Thymus (tissue), 11 donors: ENCODE measurements around the gene KPNA4. TPM values are rescaled to one million over a fixed set of nuclear protein-coding genes. Genes with fewer than 3 reads are reported as not detected.

Experiments used
- DNase-seq, 9 donors: peaks; one replicate each; pipeline ENCODE4 v3.0.0-alpha.2; 2013; ENCODE audit warnings: low spot score in 9 of 9, low read depth in 6 of 9, missing footprints in 1 of 9
- H3K27ac ChIP-seq, 2 donors: one replicate each; pipeline ENCODE4 v1.5.1; 2013; ENCODE audit warnings: control low read depth in 1 of 2, low read depth in 1 of 2, low read length in 1 of 2, mild to moderate bottlenecking in 1 of 2, moderate library complexity in 1 of 2
- H3K27me3 ChIP-seq, 2 donors: one replicate each; pipeline ENCODE4 v1.5.1; 2013; ENCODE audit warnings: low read length in 1 of 2; ENCODE audit not compliant: control insufficient read depth in 2 of 2, insufficient read depth in 1 of 2
- H3K36me3 ChIP-seq, 2 donors: one replicate each; pipeline ENCODE4 v1.5.1; 2013; ENCODE audit warnings: low read length in 1 of 2, mild to moderate bottlenecking in 1 of 2, moderate library complexity in 1 of 2; ENCODE audit not compliant: control insufficient read depth in 2 of 2, insufficient read depth in 2 of 2
- H3K4me1 ChIP-seq, 2 donors: one replicate each; pipeline ENCODE4 v1.5.1; 2013; ENCODE audit warnings: low read length in 2 of 2; ENCODE audit not compliant: control insufficient read depth in 2 of 2, insufficient read depth in 2 of 2
- H3K4me3 ChIP-seq, 2 donors: one replicate each; pipeline ENCODE4 v1.5.1; 2013; ENCODE audit warnings: low read length in 2 of 2, control low read depth in 1 of 2, mild to moderate bottlenecking in 1 of 2
- H3K9me3 ChIP-seq, 2 donors: one replicate each; pipeline ENCODE4 v1.5.1; 2013; ENCODE audit warnings: low read length in 1 of 2, mild to moderate bottlenecking in 1 of 2; ENCODE audit not compliant: control insufficient read depth in 2 of 2, insufficient read depth in 1 of 2
- WGBS: extraction: QIAGEN DNeasy Blood & Tissue Kit; methylation state at CpG from one replicate; pipeline ENCODE4 v1.1.7; 2013; 5-methylcytosine and 5-hydroxymethylcytosine counted together
- polyA plus RNA-seq: library from polyadenylated mRNA; stranded (reverse); fragments of 200-250 nt; gene quantifications from one replicate; pipeline ENCODE4 v1.2.3, GENCODE V29; 2013
- total RNA-seq: library from RNA; stranded (reverse); fragments of 120-200 nt; gene quantifications from one replicate; pipeline ENCODE4 v1.2.4, GENCODE V29; 2013
- donor health status: healthy.

The KPNA4 gene
- total and polyA plus RNA-seq, 2 donors: 22.9 to 26.0 TPM

DNA sequence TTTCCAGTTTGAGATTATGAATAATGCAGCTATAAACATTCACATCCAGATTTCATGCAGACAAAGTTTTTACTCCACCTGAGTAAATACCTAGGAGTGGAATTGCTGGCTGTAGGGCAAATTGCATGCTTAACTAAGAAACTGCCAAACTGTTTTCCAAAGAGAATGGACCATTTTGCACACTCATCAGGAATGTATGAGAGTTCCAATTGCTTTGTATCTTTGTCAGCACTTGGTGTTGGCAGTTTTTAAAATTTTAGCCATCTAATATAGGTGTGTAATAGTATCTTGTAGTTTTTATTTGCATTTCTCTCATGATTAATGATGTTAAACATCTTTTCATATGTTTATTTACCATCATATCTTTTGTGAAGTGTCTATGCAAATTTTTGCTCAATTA lies 75.2 kb downstream of the KPNA4 start:
- Histone ChIP-seq H3K4me1 (no peaks in the 10 kb centered on the region), H3K27ac (no peak overlapping the region), H3K36me3 (no peaks in the 10 kb centered on the region), H3K4me3 (no peak overlapping the region), H3K9me3 (no peaks in the 10 kb centered on the region), H3K27me3 (no peaks in the 10 kb centered on the region)
- no peak for DNase-seq

DNA sequence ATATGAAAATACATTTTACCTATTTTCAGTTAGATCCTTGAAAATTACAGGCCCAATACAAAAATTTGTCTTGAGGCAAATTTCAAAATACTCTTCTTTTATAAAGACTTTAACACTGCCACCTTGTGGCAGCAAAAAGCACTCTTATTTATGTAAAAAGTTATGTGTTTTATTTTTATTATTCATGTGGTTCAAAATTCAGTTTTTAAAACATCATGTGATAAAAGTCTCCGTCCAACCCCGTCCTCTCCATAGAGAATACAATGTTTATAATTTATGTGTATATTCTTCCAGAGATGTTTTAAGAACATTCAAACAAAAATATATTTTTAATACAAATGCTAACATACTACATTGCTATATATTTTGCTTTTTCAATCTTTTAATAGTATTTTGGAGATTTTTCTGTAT lies 78.9 kb downstream of the KPNA4 start:
- no peak overlapping the region for H3K27ac ChIP-seq
- DNase-seq: peak in 8 of 9 donors; percentile 14 to 65 (median 35)
- no peaks in the 10 kb centered on the region for H3K9me3 ChIP-seq
- no peaks in the 10 kb centered on the region for H3K4me1 ChIP-seq
- WGBS: 9% methylated on average over 2 of the region's 2 CpGs
- no peaks in the 10 kb centered on the region for H3K36me3 ChIP-seq
- H3K4me3 ChIP-seq: no peak overlapping the region
- H3K27me3 ChIP-seq: no peaks in the 10 kb centered on the region

DNA sequence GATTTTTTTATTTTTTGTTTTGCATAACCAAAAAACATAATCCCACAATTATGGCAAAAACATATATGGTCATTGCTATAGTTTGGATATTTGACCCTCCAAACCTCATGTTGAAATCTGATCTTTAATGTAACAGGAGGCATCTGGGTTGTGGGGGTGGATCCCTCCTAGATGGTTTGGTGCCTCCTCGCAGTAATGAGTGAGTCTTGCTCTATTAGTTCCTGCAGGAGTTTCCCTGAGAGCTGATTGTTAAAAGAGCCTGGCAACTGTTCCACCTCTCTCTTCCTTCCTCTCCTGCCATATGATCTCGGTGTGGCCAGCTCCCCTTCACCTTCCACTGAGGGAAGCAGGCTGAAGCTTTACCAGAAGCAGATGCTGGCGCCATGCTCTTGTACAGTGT lies 82.6 kb downstream of the KPNA4 start:
- no peaks in the 10 kb centered on the region for H3K9me3 ChIP-seq
- no peak for DNase-seq
- H3K4me1 ChIP-seq: no peaks in the 10 kb centered on the region
- H3K27me3 ChIP-seq: no peaks in the 10 kb centered on the region
- no peak overlapping the region for H3K27ac ChIP-seq
- 92% methylated on average over 3 of the region's 3 CpGs for WGBS
- H3K4me3 ChIP-seq: no peak overlapping the region
- no peaks in the 10 kb centered on the region for H3K36me3 ChIP-seq

DNA sequence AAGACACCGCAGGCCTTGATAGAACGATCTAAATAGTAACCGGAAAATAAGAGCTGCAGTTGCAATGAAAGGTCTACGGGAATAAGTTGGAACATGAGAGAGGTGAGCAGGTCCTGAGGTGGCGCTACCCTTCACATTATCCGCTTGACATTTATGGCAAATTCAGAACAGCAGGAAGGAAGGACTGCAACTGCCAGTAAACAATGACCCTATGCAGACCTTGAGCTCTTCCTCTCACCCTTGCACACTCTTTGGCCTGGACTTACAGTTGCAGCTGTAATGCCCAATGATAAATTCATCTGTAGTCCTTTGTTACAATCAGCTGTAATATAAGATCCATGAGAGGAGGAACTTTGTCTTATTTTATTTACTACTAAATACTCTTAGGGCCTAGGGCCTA lies 83.5 kb downstream of the KPNA4 start:
- DNase-seq: no peak
- no peaks in the 10 kb centered on the region for H3K27me3 ChIP-seq
- no peaks in the 10 kb centered on the region for H3K36me3 ChIP-seq
- no peak overlapping the region for H3K4me3 ChIP-seq
- H3K27ac ChIP-seq: no peak overlapping the region
- H3K9me3 ChIP-seq: no peaks in the 10 kb centered on the region
- 97% methylated on average over 6 of the region's 6 CpGs for WGBS
- H3K4me1 ChIP-seq: no peaks in the 10 kb centered on the region

DNA sequence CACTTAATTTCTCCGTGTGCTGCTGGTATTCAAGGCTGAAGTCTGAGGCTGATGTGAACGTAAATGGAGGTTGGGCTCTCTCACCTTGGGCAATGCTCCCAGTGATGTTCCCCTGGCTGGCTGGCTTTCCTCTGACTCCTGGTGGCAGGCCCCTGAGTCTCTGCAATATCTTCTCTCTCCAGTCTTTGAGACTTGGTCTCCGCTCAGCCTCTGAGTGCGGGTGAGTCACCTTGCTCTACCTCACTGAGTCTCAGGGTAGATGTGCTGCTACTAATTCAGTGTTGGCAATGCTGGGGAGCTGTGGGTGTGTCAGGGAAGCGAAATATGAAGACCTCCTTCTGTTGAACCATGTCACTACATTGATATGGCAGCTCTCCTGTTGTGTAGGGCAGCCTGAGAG lies 84.4 kb downstream of the KPNA4 start:
- Histone ChIP-seq H3K36me3 (no peaks in the 10 kb centered on the region), H3K4me1 (no peaks in the 10 kb centered on the region), H3K9me3 (no peaks in the 10 kb centered on the region), H3K27ac (no peak overlapping the region), H3K4me3 (no peak overlapping the region), H3K27me3 (no peaks in the 10 kb centered on the region)
- no peak for DNase-seq
- 95% methylated on average over 5 of the region's 5 CpGs for WGBS

DNA sequence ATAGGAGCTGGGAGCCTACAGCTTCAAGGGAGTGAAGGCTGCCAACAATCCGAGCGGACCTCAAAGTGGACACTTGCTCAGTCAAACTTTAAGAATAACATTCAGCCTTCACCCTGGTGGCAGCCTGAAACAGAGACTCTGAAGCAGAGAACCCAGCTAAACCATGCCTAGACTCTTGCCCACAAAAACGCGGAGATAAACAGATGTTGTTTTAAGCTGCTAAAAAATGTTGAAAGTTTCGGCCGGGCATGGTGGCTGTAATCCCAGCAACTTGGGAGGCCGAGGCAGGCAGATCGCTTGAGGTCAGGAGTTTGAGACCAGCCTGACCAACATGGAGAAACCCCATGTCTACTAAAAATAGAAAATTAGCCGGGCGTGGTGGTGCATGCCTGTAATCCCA lies 86.0 kb downstream of the KPNA4 start:
- DNase-seq: no peak
- H3K4me1 ChIP-seq: no peaks in the 10 kb centered on the region
- no peak overlapping the region for H3K27ac ChIP-seq
- WGBS: 95% methylated on average over 10 of the region's 10 CpGs
- no peak overlapping the region for H3K4me3 ChIP-seq
- H3K36me3 ChIP-seq: no peaks in the 10 kb centered on the region
- H3K27me3 ChIP-seq: no peaks in the 10 kb centered on the region
- no peaks in the 10 kb centered on the region for H3K9me3 ChIP-seq

DNA sequence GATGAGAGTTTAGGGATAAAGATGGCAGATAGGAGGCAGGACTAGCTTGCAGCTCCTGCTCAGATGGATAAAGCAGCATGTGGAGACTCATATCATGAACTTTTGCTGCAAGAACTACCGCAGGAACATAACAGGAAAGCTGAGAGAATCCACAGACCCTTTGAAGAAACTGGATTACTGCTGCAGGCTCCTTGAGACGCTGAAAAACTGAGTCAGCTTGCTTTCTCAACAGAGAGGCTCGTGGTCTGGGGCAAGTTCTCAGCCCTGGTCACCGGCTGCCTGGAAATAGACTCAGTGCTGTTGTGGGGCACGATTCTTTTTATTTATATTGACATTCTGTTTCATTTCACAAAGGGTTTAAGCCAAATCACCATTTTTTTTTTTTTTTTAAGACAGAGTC lies 87.0 kb downstream of the KPNA4 start:
- Histone ChIP-seq H3K27ac (no peak overlapping the region), H3K9me3 (no peaks in the 10 kb centered on the region), H3K4me3 (no peak overlapping the region), H3K36me3 (no peaks in the 10 kb centered on the region), H3K4me1 (no peaks in the 10 kb centered on the region), H3K27me3 (no peaks in the 10 kb centered on the region)
- DNase-seq: no peak
- WGBS: 97% methylated on average over 5 of the region's 5 CpGs

DNA sequence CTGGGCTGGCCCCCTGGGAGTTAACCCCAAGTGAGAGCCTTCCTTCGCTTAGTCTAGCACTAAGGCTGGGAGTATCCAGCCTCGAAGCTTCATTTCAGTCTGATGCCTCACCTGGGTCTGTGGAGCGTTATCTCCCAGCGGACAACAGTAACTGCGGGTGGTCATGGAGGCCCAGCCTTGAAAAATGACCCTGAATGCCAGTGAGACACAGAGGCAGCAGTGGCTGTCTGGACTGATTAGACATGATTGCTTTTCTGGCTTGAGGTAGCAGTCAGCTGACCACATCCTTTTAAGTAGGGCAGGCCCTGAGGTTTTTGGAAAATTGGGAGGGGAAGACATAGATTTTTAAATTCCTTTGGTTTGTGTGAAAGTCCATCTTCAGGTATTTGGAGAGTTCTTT lies 87.6 kb downstream of the KPNA4 start:
- Histone ChIP-seq H3K27ac (no peak overlapping the region), H3K4me1 (no peaks in the 10 kb centered on the region), H3K27me3 (no peaks in the 10 kb centered on the region), H3K4me3 (no peak overlapping the region), H3K36me3 (no peaks in the 10 kb centered on the region), H3K9me3 (no peaks in the 10 kb centered on the region)
- WGBS: 95% methylated on average over 5 of the region's 5 CpGs
- DNase-seq: no peak

DNA sequence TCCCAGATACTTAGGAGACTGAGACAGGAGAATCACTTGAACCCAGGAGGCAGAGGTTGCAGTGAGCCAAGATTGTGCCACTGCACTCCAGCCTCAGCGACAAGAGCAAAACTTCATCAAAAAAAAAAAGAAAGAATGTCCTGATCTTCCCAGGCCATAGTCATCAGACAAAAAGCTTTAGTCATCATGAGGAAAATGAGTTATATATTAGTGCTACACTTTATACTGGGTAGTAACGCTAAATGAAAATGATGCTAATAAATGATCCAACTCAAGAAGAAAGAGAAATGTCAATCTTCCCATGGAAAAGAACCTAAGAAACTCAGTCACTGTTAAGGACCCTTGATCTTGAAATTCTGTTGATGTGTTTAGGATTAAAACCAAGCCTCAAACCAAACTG lies 89.5 kb downstream of the KPNA4 start:
- WGBS: 98% methylated on average over 2 of the region's 2 CpGs
- Histone ChIP-seq H3K36me3 (no peaks in the 10 kb centered on the region), H3K4me3 (no peak overlapping the region), H3K27ac (no peak overlapping the region), H3K4me1 (no peaks in the 10 kb centered on the region), H3K9me3 (peaks cover 0 to under 1% of the 10 kb centered on the region in 2 donors), H3K27me3 (no peaks in the 10 kb centered on the region)
- no peak for DNase-seq

DNA sequence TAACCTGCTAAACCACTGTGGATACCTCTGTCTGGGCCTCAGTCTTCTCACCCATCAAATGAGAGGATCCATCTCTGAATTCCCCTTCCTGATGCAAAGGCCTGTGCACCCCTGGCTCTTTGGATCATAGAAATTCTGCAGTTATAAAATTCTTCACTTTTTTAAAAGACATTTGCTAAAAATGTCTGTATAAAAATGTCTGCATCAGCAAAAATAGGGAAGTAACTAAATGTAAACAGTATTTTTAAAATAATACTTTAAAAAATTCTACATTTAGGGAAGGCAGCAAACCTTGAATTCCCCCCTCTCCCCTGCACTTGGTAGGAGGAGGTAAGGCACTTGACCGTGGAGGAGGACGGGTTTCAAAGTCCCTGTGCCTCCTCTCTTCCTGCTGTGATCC lies 90.2 kb downstream of the KPNA4 start:
- H3K9me3 ChIP-seq: peaks cover 0 to 8% of the 10 kb centered on the region in 2 donors
- no peak overlapping the region for H3K4me3 ChIP-seq
- H3K36me3 ChIP-seq: no peaks in the 10 kb centered on the region
- H3K27ac ChIP-seq: no peak overlapping the region
- H3K4me1 ChIP-seq: no peaks in the 10 kb centered on the region
- no peak for DNase-seq
- WGBS: 77% methylated on average over 2 of the region's 2 CpGs
- H3K27me3 ChIP-seq: no peaks in the 10 kb centered on the region
